NB4 (cell line): ENCODE measurements around the gene APOA4.

ENCODE experiments used
- CTCF ChIP-seq: IDR thresholded peaks from one replicate; pipeline ENCODE4 v1.5.1; 2012; ENCODE audit warnings: low read depth, low read length
- POLR2A ChIP-seq: IDR thresholded peaks from 2 replicates; pipeline ENCODE4 v1.6.1; 2011; ENCODE audit warnings: mild to moderate bottlenecking; ENCODE audit not compliant: insufficient read length; ENCODE audit errors: extremely low read depth

GRCh38 chr11:116833491-116833815 lies 10.3 kb upstream of the APOA4 start:
- TF ChIP-seq CTCF (no peak), POLR2A (no peak)
